Pons (tissue), 1 donor: Measurements from ENCODE around the gene ZNRF3.
A peak's percentile ranks its signal among the peaks of the same experiment; 100 is the strongest.

Source experiments
- DNase-seq: peaks from one replicate; pipeline ENCODE4 v3.0.0-alpha.2; 2016; ENCODE audit warnings: low spot score

The ZNRF3 gene

DNA sequence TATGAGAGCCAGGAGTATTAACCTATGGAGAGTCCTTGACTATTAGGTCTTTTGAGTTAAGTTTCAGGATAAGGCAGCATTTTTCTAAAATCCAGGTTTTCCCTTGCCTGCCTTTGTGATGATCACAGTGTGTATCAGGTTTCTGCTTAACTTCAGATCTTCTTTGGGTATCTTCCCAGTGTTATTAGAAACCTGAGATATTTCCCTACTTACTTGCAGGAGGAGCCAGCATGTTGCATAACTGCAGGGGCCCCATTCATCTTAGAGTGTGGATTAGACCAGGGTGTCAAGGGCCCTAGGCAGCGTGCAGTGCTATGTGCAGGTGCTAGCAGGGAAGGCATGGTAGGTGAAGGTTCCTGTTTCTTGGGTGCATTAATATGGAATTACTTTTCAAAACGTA is 69.5 kb downstream of the ZNRF3 start:
- no peak for DNase-seq

DNA sequence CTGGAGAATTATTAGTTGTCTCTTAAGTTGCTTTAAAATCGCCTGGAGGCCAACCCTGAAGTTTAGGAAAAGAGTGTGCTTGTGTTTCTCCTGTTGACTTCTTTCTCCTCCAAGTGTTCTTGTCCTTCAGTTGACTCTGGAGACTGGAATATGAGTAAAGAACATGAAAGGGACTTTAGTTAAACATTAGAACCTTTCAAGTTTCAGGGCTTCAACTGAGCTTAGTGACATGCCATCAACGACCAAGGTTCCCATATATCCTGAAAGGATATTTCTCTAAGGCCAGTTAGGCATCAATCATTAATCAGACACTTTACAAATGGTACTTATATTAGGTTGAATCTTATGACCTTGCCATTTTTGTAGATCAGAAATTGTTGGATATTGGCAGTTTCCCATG is 70.0 kb downstream of the ZNRF3 start:
- no peak for DNase-seq

DNA sequence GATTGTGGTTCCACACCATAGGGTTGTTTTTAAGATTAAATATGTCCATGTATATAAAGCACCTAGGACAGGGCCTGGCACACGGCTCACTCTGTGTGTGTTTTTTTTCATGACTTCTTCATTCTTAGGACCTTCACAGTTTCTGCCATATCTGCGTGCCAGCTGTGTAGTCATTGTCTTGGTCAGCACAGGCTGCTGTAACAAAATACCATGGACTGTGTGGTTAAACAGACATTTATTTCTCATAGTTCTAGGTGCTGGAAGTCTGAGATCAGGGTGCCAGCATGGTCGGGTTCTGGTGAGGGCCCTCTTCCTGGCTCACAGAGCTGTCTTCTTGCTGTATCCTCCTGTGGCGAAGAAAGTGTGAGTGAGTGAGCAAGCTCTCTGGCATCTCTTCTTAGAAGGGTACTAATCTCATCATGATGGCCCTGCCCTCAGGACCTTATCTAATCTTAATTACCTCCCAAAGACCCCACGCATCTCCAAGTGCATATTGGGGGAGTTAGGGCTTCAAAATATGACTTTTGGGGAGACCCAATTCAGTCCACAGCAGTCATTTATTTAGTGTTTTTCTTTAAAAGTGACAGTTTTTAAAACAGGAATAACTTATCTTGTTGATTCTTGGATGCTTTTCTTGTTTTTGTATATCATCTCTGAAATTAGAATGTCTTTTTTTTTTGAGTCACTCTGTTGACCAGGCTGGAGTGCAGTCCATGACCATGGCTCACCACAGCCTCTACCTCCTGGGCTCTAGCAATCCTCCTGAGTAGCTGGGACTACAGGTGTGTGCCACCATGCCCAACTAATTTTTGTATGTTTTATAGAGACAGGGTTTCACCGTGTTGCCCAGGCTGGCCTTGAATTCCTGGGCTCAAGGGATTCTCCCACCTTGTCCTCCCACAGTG is 70.9 kb downstream of the ZNRF3 start:
- no peak for DNase-seq

DNA sequence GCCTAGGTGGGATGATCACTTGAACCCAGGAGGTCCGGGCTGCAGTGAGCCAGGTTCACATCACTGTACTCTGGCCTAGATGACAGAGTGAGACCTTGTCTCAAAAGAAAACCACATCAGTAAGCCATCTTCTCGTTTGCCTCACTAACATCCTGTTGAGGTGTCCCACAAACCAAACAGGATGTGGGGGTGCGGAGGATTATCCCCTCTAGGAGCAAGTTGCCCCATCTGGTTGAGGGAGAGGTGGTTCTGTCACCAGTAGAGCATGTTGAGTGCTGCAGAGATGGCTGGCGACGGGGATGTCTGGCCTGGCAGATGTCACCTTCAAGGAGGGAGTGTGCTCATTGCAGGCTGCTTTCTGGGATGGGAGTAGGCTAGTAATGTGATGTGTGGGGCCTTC is 72.4 kb downstream of the ZNRF3 start:
- DNase-seq, result no peak

DNA sequence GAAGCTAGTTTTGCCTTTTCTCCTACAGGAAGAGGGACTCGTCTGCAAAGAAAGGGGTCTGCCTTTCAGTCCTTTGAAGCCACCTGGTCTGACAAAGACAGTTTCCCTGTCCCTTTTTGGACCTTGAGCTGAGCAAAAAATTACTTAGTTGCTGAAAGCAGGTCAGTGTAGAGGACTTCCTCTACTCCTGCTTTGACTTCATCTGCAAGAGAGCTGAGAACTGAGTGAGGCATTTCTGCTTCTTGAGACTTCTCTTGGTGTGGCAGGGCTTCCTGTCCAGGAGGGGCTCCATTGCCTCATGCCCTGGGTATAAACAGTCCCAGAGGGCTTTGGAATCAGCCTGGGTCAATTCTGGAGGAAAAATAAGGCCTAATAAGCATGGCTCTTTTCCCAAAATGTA is 73.1 kb downstream of the ZNRF3 start:
- DNase-seq, result no peak

DNA sequence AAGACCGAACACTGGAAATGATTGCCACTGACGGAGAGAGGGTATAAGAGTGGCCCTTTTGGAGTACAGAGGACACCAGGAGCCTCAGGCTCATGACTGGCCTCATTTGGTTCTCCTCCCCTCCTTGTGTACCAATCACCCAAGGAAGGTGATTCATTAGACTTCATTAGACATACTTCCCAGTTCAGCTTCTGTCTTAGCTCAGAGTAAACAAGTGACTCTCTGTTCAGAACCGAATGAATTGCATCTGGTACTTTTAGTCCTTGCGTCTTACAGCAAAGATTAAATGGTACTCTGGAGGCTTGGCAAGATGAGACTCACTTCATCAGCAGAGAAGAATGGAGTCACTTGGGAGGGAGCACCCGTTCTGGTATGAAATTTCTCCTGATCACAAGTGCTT is 75.2 kb downstream of the ZNRF3 start:
- DNase-seq, result peak; percentile 37

DNA sequence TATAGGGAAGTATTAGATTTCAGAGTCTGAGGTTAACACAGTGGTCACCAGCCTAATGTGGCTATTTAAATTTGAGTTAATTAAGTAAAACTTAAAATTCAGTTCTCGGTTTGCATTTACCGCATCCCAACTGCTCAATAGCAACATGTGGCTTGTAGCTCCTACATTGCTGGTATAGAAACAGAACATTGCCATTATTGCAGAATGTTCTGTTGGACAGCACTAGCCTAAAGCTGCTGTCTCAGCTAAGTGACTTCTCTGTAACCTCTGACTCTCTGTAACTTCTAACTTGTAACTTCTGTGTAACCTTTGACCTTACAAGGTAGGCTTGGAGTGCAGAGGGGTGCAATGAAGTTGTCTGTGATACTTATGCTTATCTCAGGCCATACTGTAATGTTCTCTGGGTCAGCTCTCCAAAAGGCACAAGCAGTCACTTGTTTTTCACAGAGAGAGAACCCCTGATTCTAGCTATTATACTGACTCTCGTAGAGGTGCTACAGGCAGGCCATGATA is 78.7 kb downstream of the ZNRF3 start:
- no peak for DNase-seq

DNA sequence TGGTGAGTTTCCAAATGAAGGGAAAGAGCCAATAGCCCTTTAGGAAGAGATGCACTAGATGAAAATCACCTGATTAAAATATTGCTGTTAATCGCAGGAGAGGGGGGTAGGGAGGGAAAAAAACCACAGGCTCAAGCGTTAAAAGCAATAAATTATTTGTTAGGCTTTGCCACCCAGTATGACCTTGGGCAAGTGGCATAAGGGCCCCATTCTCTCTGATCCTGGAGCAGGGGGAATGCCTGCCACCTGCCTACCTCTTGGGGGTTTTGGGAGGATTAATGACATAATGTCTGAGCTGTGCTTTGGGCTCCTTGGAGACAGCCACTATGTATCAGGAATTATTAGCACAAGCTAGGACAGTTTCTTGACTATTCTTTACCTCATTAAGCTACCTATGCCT is 80.0 kb downstream of the ZNRF3 start:
- DNase-seq, result no peak

DNA sequence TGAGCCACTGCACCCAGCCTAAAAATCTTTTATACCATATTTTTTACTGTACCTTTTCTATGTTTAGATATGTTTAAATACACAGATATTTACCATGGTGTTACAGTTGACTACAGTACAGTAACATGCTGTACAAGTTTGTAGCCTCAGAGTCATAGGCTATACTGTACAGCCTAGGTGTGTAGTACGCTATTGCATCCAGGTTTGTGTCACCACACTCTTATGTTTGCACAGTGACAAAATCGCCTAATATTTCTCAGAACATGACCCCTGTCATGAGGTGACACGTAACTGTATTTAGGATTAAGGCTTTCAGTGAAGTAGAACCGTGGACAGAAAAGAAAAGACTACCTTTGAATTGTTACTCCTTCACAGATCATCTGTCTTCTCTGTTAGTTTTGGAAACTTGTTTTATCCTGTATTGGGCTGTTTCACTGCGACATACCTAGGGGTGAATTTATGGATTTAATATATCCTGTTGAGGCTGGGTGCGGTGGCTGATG is 83.8 kb downstream of the ZNRF3 start:
- no peak for DNase-seq

DNA sequence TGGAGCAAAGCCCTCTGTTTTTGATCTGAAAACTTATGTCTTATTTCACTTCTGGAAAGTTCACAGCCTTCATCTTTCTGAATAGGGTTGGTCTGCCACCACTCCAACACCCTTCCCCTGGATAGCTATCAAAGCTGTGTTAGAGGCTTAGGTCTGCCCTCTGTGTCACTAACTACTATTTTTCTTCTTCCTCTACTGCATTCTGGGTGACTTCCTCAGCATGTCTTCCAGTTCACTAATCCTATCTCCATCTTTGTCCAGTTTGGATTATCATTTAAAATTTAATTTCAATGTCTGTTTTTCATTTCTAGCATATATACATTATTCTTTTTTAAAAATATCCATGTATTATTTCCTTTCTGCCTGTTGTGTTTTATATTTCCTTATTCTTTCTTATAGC is 84.6 kb downstream of the ZNRF3 start:
- DNase-seq, result no peak

DNA sequence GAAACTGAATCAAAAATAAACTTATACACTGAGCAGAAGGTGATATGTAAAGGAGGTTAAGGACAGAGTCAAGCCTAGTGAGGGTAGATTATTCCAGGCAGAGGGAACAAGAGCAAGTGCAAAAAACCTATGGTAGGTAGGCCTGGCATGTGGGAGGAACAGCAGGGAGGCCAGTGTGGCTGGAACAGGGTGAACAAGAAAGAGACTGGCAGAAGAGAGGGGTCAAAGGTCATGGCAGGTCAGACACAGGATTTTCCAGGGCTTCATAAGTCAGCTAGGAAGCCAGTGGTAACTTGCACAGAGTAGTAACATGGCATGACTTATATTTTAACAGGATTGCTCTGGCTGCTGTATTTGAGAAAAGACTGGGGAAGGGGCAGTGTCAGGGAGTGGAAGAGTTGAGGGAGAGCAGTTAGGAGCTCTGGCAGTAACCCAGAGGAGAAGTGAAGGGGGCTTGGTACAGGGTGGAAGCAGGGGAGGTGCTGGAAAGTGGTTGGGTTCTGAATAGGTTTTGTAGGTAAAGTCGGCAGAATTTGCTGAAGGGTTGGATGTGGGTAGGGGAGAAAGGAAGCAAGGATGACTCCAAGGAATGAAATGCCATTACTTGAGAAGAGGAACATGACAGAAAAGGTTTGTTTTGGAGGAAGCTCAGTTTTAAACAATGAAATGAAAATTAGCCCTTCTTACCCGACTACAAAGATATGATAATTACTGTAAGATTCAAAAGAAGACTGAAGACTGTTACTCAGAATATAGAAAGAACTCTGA is 86.2 kb downstream of the ZNRF3 start:
- DNase-seq, result no peak

DNA sequence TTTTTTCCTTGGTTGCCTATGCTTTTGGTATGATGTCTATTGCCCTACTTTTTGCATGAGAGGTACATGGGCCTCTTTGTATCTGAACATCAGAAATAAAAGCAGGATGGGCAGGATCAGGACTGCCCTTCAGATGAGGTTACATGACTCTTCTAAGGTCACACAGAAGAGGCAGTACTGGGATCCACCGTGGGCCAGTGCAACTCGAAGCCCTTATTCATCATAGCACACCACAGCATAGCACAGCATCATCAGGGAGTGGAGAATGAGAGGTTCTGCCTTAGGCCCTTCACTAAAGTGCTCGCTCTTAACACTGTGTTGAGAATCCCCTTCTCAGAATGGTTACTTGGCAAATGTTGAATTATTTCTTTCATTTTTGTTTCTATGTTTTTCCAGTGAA is 90.0 kb downstream of the ZNRF3 start:
- DNase-seq, result no peak

DNA sequence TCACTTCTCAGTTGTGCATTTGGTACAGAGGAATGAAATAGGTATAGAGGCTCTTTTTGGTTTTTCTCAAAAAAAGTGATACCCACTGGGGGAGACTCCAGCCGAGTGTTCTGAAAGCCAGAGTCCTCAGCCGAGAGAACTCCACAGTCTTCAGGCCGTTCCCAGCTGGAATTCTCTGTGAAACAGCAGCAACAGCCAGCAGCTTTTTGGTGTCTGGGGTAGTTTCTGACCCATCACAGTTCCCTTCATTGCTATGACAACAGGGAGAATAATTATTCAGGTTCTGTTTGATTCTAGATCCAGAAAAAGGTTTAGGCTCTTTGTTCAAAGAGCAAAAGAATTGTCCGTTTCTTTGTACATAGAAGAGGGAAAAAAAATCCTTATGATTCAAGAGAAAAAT is 93.7 kb downstream of the ZNRF3 start:
- no peak for DNase-seq

DNA sequence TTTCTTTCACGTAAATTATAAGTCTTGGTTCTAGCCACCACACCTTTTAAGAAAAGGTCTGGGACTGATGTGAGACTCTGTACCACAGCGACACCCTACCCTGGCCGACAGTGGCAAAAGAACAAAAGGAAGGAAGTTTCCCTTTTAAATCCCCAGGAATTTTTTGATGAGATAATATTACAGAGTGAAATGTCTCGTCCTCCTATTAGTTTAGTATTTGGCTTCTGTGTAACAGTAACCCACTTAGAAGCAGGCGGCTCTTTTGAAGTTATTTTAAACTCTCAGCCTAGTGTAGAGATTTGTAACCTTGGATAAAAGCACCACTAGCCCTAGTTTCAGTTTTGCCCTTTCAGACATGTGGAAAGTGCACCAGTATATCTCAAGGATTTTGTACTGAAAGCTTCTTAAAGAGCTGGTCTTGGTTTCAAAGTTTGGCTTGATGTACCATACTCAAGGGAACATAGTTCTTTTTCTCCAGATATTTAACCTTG is 94.2 kb downstream of the ZNRF3 start:
- DNase-seq, result no peak

DNA sequence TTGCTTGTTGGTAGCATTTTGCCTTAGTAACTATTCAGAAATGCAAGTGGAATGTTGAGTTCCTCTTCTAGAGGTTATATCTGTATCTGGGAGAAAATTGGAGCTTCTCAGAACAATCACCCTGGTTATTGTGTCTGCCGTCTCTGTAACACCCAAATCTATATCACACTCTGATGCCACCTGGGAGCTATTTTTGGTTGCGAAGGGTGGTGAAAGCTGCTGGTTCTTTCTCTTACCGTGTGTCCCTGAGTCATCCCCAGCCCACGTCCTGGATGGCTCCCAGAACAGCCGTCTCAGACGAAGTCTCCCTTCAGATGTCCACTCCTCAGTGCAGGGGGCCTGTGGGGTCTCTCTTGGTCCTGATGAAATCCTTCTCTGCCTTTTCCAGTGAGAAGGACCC is 94.8 kb downstream of the ZNRF3 start:
- no peak for DNase-seq

DNA sequence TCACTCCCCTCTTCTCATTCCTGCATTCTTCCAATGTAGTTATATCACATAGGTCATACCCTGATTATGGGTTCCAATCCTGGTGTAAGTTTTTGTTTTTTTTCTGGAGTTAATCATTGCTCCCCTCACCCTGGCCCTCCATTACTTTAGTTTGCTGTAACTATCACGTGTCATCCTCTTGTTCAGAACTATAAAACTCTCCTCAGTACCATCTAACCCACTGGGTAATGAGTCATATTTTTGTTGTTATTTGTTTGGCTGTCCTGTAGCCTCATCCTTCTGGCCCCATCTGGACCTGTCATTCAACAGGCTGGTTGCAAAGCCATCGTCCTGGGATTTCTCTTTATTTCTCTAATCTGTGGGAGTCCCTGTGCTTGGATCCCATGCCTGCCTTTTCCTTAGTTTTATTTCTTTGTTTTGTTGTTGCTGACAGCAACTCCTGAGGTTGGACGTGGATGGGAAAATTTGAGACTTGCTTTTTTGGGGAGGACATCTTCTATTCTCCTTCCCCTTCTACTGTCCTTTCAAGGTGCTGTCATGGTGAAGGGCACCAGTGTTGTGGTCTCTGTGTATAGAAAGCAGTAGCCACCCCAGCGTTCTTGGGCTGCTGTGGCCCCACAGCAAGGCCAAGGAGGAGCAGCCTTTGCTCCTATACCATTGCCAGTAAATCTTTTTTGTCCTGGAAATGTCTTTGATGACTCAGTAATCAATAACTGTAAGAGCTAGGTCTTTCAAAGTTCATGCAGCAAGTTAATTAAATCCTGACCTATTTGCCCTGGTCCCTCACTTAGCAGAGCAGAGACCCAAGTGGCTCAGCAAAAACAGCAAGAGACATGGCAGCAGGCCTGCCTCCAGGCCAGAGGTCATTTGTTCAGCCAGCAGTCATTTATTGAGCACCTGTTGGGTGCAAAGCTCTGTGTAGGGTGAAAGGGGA is 95.8 kb downstream of the ZNRF3 start:
- no peak for DNase-seq

DNA sequence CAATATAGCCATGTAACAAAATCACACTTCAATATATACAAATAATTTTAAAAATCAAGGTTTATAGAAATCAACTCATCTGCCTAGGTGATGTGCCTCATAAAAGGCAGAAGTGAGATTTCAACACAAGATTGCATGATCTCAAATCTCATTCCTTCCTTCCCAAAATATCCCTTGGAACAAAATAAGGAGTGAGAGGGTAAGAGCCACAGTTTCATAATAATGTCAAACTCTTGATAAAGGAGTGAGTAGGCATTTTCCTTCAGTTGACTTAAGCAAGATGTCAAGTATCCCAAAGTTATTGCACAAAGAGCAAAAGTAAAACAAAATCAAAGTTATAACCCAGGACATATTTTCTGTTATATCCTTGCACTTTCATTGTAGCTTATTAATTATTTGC is 97.0 kb downstream of the ZNRF3 start:
- no peak for DNase-seq

DNA sequence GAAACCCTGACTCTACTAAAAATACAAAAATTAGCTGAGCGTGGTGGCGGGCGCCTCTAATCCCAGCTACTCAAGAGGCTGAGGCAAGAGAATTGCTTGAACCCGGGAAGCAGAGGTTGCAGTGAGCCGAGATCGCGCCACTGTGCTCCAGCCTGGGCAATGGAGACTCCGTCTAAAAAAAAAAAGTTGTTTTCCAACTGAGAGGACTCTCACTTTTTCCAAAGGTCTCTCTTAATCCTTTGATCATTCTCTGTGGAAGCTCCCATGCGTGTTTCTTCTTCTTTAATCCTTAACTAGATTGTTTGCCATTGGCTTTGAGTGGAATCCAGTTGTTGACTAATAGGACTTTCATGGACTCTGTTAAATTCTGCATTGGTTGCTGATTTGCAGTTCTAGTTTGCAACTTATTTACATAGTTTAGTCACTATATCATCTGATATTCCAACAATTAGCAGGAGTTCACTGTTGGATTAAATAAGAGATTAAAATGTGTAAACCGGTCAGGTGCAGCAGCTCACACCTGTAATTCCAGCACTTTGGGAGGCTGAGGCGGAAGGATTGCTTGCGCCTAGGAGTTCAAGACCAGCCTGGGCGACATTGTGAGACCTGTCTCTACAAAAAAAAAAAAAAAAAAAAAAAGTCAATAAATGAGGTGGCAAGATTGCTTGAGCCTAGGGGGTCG is 98.6 kb downstream of the ZNRF3 start:
- no peak for DNase-seq

DNA sequence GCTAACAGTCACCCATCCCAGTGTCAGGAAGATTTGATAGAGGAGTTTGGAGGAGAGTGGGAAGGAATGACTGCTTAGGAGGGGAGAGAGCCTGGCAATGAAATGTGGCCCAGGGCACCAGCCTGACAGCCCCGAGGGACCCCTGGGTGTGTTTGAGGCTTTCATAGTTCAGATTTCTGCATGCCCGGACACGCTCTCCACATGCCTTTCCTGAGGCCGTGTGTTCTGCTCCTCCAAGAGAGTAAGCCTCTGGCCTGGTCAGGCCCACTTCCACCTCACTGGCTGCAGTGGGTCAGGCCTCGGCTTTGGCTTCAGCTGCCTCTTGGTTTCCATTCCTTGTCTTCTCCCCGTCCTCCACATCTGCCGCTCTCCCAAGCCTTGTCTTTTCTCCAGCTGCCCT is 99.8 kb downstream of the ZNRF3 start:
- no peak for DNase-seq

DNA sequence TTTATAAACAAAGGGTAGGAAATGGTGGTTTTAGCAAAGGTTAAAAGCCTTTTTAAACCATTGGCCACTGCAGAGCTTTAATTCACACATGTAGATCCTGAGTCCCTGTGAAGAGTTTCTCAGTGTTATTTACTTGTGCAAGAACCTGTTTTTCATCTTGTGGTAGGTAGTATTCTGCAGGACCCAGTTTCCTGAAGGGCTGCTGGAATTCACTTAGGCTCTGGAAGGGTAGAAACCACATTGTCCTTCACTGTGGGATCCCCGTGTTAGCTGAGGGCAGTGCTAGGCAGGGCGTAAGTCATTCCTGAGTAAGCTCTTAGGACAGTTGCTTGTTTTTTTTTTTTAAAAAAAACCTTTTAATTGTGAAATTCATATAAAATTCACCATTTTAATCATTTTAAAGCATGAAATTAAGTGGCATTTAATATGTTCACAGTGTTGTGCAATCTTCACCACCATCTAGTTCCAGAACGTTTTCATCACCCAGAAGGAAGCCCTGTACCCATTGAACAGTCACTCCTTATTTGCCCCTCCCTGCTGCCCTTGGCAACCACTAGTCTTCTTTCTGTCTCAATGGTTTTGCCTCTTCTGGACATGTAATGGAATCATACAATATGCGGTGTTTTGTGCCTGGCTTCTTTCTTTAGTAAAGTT is 100.5 kb downstream of the ZNRF3 start:
- DNase-seq, result no peak
